OCI-LY3 (cell line): Measurements from ENCODE around the gene DYNC2LI1.

Source experiments
- CTCF ChIP-seq: fragments of 200-600, 300-600 bp; sonication (generic); IDR thresholded peaks from 2 replicates; pipeline ENCODE4 v1.5.1; 2014; ENCODE audit warnings: antibody characterized with exemption, low read length, low read depth
- EZH2phosphoT487 ChIP-seq: fragments of 200-600 bp; shearing (Covaris generic); IDR thresholded peaks from 2 replicates; pipeline ENCODE4 v1.6.1; 2018; ENCODE audit warnings: antibody characterized with exemption, mixed run types, low read depth

GRCh38 chr2:43749583-43749982 lies 24.3 kb upstream of the DYNC2LI1 start:
- no peak for TF ChIP-seq CTCF
- no peak for TF ChIP-seq EZH2phosphoT487
